GM20000 (cell line): ENCODE data around the gene GRIK1.

ENCODE experiments used
- DNase-seq: peaks from one replicate; pipeline ENCODE4 v3.0.0; 2012; ENCODE audit warnings: low spot score
- TF ChIP-seq, protein P1 (sequence below): IDR thresholded peaks from 2 replicates; pipeline ENCODE4 v1.5.1; 2012; ENCODE audit warnings: mild to moderate bottlenecking, control low read depth; ENCODE audit errors: extremely low read depth, missing control alignments

Gene GRIK1

DNA sequence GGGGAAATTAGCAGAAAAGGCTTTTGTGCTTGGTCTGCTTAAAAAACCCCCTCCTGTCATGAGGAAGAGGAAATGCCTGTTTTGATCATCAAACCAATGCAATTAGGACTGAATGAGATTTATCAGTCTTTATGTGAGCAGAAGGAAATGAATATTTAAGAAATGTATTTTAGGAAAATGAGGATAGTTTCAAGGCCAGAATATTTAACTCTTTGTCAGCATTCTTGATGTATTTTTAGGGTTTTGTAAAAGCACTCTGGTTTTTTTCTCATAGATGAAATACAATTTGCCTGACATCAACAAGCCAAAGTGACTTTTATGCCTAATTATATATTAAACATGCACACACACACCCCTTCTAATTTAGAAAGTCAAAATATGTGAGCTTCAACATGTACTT lies 213.8 kb downstream of the GRIK1 start:
- no peak for DNase-seq

DNA sequence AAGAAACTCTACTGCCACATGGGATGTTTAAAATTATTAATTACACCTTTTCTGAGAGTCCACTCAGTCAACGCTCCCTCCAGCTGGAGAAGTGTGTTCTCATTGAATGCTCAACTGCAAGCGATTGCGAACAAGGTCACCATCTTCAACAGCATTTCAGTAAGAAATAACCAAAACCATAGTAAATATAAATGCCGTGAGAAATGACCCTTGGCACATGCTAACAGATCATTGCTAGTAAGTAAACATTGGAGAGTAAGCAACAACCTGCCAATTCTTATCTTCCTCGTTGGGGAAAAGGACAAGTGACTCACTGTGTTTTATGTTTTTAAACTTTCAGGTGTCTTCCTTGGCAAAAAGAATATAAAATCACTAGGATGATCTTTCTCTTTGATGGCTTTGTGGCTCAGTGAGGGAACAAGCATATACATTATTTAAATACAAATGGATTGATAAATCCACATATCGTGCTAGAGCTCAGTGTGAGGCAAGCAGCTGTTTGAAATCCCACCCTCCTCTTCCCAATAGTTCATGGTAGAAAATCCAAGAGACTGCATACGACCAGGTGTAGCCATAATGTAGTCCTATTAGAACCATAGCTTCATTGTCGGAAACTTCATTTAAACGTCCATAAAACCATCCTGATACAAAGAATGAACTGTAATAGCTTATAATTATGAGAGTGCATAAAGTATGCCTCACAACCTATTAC lies 214.6 kb downstream of the GRIK1 start:
- TF ChIP-seq, protein P1, sequence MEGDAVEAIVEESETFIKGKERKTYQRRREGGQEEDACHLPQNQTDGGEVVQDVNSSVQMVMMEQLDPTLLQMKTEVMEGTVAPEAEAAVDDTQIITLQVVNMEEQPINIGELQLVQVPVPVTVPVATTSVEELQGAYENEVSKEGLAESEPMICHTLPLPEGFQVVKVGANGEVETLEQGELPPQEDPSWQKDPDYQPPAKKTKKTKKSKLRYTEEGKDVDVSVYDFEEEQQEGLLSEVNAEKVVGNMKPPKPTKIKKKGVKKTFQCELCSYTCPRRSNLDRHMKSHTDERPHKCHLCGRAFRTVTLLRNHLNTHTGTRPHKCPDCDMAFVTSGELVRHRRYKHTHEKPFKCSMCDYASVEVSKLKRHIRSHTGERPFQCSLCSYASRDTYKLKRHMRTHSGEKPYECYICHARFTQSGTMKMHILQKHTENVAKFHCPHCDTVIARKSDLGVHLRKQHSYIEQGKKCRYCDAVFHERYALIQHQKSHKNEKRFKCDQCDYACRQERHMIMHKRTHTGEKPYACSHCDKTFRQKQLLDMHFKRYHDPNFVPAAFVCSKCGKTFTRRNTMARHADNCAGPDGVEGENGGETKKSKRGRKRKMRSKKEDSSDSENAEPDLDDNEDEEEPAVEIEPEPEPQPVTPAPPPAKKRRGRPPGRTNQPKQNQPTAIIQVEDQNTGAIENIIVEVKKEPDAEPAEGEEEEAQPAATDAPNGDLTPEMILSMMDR: no peak

More for the DNA sequence above, 213.8 kb downstream of the GRIK1 start:
- TF ChIP-seq, protein P1: no peak

DNA sequence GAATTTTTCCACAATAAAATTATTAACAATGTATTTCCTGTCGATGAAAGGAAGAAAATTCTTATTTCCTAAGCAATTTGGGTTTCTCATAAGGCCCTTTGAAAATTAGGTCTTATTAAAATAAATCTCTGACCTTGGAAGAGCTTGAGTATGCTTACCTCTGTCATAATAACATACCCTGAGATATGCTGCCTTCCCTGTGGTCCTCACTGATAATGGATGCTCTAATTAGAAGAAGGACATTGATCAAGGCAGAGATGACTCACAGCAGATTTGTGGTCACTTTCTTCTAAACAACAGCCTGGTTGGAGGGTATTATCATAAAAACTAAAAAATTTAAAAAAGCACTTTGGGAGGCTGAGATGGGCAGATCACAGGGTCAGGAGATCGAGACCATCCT lies 217.8 kb downstream of the GRIK1 start:
- no peak for DNase-seq
- TF ChIP-seq, protein P1: no peak

More for the DNA sequence above, 214.6 kb downstream of the GRIK1 start:
- no peak for DNase-seq

DNA sequence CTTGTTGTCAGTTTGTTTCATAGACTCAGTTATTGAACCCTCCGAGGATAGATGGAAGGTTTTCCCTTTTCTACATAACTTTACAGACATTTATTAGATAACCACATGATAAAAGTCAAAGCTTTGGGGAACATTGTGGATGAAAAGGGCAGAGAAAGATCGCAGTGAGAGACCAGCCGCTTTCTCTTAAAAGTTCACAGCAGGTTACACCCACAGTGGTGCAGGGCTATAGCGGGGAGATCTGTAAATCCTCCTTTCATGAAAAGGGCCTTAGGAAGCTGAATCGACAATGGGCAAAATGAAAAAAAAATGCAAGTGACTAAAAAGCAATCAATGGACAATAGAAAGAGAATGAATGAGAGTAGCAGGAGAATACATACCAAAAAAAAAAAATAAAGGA lies 218.6 kb downstream of the GRIK1 start:
- TF ChIP-seq, protein P1: no peak
- DNase-seq: no peak

DNA sequence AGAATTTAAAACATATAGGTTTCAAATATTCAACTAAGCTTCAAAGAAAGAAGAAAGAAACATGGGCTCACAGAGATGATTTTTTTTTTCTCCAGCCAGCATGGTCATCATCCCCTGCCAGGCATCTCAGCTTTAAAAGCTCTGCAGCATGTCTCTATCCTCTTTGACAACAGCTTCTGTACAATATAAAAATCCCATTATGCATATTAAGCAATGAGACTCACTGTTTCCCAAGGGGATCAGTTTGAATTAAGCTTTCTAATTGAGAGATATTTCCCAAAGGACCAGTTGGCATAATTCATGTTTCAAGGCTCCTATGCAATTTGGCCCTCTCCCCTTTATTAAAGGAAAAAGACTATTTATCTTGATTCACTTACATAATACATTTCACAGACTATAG lies 220.3 kb downstream of the GRIK1 start:
- TF ChIP-seq, protein P1: no peak
- no peak for DNase-seq

DNA sequence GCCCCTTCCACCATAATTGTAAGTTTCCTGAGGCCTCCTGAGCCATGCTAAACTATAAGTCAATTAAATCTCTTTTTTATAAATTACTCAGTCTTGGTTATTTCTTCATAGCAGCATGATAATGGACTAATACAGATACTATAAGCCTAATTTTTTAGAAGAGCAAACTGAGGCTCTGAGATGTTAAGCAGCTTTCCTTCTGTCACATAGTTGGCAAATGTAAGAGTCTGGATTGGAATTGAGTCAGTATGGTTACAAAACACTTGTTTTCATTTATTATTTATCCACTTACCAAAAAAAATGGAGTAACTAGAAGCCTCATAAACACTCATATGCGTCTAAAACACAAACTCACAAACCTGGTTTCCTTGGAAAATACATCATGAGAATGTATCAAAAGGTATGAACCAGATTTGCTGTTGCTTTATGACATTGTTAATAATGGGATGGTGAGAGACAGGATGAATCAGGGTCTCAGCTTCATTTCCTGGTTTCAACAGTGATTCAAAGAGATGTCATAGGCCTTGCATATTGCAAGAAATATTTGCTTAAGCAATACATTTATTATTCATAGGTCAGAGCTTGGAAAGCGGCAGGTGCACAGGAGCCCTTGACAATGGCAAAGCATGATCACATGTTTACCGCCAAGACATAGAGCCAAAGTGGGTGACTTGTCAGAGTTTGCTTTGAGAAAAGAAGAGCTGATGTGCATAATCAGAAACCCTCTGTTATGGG lies 221.5 kb downstream of the GRIK1 start:
- no peak for DNase-seq

DNA sequence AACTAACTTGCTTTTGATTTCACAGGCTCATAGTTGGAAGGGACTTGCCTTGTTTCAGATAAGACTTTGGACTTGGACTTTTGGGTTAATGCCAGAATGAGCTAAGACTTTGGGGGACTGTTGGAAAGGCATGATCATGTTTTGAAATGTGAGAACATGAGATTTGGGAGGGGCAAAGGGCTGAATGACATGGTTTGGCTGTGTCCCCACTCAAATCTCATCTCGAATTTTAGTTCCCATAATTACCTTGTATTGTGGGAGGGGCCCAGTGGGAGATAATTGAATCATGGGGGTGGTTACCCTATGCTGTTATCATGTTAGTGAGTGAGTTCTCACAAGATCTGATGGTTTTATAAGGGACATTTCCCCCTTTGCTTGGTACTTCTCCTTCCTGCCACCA lies 222.1 kb downstream of the GRIK1 start:
- TF ChIP-seq, protein P1: no peak

More for the DNA sequence above, 221.5 kb downstream of the GRIK1 start:
- TF ChIP-seq, protein P1: no peak

More for the DNA sequence above, 222.1 kb downstream of the GRIK1 start:
- no peak for DNase-seq
